ENCODE measurements around the gene CDH22.

Gene CDH22

DNA sequence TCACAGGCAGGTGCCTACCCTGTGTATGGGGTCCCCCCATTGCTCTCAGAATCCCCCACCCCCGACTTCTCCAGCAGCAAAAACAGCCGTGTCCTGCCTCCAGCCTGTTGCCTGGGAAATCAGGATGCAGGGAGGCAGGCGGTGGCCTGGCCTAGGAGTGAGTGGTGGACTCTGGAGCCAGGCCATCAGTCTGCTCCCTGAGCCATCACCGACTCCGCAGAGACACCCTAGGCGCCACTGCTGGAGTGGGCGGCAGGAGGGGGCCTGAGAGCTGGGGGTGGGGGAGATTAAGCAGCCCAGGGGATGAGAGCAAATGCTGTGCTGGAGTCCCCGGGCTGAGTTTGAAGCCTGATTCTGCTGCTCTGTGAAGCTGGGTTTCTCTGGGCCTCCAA, 97.0 kb downstream of the CDH22 start:
- no peak for DNase-seq

DNA sequence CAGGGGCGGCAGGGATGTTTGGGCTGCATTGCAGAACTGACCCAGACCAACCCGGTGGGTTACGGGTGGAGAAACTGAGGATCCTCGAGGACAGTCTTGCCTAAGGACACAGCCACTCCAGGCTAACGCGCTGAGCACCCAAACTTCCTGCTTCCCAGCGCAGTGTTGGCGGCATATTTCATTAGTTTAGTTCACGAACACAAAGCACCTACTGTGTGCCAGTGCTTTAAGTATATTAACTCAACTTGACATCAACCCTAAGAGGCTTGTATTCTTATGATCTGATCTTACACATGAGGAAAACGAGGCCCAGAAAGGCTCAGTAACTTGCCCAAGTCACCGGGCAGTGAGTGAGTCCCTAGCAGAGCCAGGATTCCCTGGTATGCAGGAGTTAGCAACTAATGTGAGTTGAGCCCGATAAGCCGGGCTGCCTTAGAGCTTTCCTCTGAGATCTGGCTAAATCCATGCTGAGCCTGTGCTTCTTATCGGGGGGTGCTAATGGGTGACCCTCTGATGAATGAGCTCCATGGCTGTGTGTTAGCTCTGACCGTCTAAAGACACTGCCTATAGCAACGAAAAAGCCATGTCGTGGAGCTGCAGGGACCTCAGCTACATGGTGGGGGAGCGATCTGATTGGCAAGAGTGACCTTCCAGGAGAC, 97.5 kb downstream of the CDH22 start:
- DNase-seq: no peak

DNA sequence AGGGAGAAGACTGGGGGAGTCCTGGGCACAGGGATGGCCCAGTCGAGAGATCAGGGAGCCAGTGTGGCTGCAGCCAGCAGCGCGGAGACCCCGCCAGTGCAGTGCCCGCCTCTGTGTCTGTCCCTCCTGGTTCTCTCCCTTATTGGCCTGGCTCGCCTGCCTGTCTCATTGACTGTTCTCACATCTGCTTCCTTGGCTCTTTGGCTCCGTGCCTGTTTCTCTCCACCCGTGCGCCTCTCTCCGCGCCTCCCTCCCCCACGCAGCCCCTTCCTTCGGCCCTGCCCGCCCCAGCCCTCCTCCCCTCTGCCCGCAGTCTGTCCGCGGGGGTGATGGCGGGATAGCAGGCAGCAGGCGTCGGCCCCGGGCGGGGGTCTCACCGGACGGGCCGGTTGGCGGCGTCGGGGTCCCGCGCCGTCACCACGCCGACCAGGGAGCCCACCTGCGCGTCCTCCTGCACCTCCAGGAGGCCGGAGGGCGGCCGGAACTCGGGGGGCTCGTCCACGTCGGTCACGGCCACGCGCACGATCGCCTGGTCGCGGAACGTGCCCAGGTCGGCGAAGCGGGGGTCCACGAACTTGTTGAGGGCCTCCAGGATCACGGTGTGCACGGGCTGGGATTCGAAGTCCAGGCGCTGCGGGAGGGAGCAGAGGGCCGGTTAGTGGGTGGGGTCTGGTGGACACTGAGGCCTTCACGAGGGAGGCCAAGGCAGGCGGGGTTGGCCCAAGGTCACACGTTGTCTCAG, 98.2 kb downstream of the CDH22 start:
- peak; percentile 70 for DNase-seq

DNA sequence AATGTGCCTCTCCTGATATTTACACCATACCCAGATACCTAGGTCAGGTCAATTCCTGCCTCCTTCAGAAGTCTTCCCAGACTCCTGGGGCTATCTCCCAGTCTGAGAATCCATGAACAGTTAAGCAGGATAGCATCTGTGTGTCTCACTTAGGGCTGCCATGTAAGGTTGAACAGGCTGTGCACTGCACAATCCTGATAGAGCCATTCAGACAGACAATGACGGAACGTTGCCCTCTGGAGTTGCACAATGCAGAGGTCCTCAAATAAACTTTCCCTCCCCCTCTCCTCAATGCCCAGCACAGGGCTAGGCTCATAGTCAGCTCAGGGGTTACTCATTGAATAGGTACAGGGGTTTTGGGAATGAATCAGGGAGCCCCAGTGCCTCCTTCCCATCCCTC, 100.5 kb downstream of the CDH22 start:
- no peak for DNase-seq

DNA sequence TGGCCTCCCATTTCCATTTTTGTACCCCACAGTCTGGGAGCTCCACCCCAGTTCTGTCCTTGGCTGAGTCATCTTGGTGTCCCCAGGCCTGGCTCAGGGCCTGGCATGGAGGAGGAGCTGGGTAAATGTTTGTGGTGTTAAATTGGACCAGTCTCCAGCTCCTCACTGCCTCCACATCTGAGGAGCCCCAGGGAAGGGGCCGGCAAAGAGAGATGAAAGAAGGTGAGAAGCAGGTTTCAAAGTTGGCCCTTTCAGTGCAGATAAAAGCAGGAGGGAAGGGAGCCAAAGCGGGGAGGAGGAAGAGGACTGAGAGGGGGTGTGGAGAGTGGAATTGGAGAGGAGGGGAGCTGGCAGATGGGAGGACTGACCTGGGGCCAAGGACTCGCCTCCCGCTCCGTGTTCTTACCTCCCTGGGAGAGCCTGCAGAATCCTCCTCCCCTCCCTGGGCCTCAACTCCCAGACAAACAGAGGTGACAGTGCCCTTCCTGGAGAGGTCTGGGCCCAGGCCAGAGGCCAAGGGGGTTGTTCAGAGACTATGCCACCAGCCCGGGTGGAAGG, 101.2 kb downstream of the CDH22 start:
- no peak for DNase-seq

DNA sequence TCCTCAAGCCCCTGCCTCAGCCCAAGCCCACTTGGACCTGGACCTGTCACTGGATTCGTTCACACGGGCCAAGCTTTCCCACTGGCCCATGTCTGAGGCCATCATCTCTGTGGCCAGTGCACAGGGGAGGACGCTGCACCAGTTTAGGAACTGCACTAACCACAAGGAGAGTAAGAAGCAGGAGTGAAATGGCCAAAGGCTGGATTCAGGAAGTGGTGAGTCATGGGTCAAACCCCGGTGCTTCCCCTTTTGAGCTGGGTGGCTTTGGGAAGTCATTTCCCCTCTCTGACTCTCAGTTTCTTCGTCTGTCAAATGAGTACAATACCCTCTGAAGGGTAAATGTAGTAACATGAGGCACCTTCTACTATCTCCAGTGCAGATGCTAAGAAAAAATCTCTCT, 102.3 kb downstream of the CDH22 start:
- no peak for DNase-seq

DNA sequence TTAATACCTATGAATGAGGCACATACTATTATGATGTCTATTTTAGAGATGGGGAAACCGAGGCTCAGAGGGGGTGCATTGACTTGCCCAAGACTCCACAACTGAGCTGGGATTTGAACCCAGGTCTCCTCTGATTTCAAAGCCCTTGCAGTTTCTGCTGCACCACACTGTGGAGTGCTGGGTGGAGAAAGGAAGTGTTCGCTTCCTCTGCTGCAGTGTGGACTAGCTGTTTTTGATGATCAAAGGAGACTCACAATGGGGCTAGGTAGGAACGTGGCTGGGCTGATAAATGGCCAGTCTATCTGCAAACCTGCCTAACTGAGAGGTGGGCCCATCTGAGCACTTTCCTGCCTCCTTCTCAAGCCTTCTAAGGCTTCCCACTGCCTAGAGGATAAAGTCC, 102.9 kb downstream of the CDH22 start:
- DNase-seq: no peak

DNA sequence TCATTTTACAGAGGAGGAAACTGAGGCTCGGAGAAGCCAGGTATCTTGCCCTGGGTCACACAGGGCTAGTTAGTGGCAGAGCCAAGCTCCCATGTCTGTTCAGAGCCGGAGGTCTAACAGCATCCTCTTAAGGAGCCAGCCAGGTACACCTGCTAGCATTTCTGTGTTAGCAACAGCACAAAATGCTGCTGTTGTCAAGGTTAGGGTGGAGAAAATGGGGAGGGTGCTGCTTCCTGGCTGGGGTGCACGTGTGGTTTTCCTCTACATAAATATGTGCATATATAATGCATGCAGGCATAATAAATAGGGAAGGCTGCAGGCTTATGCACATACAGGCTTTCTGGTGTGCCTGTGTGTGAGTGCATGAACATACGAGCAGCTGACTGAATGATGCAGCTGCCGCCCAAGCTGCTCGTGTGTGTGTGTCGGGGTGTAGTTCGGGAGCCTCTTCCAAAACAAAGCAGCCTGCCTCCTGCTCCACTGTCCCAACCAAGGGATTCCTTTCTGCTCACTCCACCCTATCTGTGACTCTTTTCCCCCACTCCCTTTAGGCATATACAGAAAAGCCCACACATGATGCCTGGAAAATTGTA, 103.6 kb downstream of the CDH22 start:
- no peak for DNase-seq

DNA sequence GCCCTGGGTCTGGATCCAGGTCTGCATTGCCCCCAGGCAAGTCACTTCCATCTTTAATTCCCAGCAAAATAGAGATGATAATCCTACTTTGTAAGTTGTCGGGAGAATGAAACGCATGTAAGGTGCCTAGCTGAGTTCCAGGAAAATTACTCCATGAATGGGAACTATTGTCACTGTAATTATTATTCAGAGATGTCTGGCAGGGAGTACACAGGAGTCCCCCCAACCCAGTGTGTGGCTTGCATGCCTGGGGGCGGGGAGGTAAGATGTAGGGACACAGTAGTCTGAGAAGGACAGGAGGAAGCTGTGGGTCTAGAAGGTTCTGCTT, 104.8 kb downstream of the CDH22 start:
- no peak for DNase-seq

DNA sequence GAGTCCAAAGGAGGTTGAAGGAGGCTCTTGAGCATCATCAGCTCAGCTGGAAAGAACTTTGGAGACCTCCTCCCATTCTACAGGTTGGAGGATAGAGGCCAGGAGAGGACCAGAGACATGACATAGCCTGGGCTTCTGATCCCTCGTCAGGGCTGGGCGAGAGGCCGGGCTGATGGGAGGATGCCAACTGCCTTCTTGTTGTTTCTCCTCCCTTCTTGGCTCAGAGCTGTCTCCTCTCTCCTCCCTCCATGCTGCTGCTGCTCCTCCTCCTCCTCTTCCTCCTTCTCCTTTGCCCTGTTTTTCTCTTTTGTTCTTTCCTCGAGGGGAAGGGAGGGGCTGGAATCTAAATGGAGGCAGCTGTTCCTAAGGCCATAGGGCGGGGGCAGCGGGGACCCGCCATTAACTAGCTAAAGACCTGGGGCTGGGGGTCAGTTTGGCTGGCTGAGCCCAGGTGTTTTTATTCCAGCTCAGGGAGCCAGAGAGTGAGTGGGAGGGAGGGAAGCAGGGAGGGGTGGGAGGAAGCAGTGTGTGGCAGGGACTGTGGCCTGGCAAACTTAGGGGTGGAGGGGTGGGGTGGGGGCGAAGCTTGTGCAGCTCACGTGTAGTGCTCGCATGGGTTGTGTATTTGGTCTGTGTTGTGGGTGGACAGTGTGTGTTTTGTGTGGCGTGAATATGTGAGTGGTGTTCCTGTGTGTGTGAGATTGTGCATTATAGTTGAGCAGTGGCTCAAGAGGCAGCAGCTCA, 105.4 kb downstream of the CDH22 start:
- DNase-seq: no peak

DNA sequence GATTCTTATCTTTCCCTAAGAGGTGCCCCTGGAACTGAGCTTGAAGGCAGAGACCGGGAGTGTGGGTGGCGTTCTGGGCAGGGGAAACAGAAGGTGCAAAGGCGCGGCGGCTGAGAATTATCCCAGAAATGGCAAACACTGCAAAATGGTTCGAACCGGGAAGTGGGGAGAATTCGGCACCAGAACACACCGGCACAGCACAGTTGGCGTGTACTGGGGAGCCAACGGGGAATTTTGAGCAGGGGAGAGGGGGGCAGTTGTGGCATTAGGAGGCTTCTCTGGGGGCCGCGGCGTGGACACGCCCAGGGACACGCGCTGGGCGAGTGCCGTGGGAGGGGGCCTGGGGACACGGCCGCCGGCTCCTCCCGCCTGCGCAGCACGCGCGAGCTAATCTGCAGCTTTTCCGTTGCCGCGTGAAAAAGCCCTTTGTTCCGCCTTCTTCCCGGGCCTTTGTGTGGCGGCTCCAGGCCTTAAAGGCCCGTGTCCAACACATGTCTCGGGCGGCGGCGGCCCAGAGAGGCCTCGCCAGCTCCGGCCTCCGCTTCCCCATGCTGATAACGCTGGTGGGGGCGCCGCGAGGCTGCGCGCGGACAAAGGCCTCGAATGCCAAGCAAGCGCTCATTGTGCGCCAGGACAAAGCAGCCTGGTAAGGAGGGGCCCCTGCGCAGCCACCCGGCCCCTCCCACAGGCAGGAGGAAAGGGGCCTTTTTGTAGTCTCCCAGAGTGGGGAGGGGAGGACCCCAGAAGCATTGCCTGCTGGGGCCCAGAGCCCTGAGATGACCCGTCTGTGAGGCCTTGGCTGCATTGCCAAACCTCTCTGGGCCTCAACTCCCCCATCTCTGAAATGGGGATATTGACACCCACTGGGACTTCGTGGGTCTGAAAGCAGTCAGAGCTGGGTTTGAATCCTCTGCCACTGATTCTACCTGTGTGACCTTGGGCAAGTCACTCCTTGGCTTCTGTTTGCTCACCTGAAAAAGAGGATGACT, 107.4 kb downstream of the CDH22 start:
- no peak for DNase-seq

DNA sequence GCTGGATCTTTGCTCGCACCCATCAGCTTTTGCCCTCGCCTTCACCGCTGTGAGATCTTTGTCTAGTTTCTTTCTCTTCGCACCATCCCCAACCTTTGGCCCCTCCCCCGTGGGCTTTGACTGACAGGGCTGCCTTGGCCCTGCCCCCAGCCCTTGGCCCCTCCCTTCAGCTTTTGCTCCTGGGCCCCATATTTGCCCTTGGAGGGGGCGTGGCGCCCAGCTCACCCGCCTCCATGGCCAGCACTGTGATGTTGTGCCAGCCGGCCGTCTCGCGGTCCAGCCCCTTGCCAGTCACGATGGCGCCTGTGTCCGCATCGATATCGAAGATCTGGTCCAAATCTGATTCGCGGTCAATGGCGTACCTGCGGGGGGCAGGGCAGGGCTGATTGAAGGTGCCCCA, 109.1 kb downstream of the CDH22 start:
- DNase-seq: no peak

DNA sequence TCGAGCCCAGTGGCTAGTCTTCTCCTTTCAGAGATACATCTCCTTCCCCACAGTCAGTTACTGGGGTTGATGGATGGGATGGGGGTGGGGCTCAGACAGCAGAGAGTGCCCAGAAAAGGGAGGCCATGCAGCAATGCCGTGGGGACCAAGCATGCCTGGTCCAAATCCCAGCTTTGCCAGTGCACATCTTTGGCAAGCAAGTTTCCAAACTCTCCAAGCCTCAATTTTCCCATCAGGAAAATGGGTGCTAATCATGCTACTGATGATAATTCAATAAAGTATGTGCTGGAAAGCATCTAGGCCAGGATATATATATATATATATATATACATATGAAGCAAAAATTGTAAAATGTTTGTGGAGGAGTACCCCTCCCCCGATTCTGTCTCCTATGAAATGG, 111.3 kb downstream of the CDH22 start:
- no peak for DNase-seq

DNA sequence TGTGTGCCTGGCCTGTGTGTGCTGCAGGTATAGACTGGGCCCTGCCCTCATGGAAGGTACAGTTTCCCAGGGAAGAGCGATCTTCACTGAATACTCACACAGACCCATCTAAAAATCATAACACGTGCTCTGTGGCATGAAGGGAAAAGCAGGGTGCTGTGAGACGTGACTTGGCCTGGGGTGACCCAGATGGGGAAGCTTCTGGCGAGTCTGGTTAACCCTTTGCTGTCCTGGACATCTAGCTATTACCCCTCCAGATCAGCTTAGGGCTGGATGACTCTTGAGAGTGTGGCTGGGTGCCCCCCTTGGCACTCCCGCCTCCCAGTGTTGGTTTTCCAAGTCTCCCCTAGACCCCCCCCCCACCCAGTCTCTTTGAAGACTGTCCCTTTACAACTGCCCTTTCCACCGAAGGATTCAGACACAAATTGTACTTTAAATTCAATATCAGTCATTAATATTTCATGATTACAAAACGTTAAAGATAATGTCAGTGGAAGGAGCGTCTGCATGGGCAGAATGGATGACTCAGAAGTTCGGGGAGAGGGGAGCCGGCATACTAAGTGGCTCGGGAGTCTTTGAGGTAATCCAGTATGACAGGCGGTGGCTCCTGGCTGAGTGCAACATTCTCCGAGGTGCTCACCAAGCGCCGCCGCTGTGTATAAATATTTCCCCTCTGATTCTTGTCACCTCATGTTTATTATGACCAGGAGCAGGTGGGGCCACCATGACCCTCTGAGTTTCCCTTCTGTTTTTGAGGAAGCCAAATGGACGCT, 112.8 kb downstream of the CDH22 start:
- DNase-seq: no peak

DNA sequence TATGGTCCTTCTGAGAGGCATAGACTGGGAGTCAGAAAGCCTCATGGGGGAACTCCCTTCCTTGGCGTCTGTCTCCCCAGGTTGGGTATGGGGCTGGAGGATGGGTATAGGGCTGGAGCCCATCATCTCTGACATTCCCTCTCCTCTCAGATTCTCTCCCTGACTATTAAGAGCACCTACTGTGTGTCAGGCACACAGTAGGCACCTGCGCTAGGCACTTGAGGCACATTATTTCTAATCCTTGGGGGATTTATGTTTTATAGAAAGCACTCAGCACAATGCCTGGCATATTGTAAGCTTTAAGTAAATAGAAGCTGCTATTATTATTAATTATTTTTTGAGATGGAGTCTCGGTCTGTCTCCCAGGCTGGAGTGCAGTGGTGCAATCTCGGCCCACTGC, 113.9 kb downstream of the CDH22 start:
- no peak for DNase-seq

DNA sequence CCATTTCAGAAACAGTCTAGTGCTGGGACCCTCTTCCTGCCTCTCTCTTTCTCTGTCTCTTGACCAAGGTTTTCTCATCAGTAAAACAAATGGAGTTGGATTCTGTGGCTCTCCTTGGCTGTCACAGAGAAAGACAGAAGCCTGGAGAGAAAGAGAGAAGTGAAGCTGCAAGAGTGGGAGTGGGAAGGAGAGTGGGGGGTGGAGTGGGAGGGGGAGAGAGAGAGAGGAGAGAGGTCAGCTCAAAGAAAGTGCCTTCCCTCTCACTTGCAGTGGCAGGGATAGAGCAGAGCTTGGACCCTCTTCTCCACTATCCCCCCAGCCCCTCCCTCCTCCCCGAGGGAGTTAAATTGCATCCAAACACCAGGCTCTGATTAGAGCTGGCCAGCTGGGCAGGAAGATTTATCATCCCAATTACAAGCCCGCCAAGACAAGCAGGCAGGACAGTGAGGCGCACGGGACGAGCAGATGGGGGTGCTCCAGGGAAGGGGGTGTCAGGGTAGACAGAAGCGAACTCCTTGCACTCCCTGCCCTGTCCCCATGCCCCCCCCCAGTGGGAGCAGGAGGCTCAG, 115.8 kb downstream of the CDH22 start:
- peak; percentile 70 for DNase-seq

DNA sequence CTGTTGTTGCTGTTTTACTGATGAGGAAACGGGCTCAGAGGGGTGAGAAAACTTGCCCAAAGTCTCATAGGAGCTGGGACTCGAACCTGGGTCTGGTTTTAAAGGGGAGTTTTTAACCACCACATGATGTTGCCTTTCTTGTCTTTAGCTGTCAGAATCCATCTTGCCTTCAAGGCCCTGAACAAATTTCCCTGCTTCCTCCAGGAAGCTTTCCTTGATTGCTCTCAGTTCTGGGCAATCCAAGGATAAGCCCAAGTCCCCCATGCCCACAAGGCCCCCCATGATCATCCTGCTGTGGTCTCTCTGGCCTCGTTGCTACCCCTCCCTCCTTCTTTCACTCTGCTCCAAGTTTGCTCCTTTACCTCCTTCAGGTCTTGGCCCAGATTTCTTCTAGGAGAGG, 116.7 kb downstream of the CDH22 start:
- no peak for DNase-seq

DNA sequence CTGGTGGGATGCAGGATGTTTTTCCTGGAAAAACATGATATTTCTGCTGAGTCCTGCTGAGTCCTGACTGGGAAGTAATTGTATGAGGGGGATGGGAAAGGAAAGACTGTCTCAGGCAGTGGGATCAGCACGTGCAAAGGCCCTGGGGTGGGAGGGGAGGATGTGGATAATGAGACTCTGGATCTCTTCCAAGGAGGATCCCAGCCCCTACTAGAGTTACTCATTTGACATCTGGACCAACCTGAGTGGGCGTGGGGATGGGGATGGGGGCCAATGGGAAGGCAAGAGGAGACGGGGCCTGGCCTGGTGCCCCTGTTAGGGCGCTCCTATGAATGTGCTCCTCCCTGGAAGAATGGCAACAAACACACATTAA, 117.1 kb downstream of the CDH22 start:
- DNase-seq: no peak

DNA sequence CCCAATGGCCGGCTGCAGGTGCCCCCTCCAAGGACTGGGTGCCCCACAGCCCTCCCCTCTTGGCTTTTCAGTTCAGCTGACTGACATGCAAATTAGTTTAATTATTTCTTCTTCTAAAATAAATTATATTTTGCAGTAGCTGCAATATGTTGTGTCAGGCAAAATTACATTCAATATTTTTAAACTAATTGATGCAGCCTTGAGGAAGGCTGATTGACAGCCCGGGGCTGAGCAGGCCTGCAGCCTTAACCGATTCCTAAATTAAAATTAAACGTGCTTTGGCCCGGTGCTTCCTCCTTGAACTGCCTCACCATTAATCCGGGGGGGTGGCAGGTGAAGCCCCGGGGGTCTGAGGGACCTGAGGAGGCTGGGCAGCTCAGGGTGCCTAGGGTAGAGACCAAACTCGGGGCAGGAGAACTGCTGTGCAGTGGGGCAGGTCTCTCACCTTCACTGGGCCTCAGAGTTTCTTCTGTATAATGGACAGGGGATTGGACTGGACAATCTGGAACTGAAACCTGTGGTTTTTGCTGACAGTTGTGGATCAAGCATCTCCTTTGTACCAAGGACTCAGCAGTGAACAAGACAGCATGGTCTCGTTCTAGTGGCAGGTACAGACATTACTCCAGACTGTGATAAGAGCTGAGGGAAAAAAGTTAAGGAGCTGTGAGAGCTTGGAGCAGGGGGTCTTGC, 117.7 kb downstream of the CDH22 start:
- no peak for DNase-seq

DNA sequence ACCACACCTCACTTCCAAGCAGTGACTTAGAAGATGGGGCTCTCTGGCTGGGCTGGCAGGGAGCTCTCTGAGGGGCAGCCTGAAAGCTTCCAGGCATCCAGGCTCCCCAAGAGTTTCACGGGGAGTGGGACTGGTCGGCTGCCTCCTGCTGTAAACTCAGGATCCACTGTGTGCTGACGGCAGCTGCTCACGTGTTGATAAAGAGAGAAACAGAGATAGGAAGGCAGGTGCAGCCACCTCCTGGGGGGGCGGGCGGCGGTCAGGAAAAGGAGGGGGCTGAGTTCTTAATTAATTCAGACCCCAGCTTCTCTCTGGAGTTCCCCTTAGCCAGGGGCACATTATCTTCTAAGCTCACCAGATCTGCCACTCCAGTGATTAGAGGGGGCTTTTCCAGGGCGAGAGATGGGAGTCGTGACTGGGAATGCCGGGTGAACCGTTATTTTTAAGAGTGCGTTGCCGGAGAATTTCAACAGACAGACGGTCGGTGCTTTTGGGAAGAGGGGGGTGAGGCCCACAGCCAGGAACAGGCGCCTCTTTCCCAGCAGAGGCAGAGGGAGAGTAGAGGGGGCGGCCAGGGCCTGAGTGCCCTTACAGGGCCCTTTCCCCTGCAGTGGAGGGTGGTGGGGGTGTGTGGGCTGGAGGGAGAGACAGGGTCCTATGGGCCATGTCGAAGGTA, 119.3 kb downstream of the CDH22 start:
- DNase-seq: no peak
